ENCODE data around the gene S100PBP.

S100PBP gene

DNA sequence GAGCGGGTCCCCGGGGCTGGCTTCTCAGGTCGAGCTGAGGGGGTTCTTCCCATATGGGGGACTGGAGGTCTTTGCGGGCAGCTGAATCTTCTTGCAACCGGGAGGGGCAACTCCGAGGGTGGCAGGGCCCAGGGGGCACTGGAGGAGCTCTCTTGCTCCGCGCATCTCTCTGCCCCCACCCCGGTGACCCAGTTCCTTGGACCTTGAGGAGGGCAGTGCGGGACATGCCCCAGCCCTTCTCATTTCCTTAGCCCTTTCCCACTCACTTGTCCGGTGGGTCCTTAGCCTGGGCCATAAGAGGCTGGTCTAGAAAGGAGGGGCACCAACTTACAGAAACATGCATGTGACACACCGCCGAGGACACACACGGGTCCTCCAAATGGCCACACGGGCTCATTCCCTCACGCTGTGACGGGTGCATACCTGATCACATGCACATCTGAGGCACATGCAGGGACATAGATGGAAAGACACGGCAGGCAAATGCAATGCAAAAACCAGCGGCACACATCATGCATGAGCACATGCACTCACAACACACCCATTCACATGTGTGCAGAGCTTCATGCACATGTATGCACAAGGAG lies 69.5 kb downstream of the S100PBP start:
- no peak for DNase-seq (ENCODE audit: low read depth in 1 of 2, low spot score in 1 of 2)

DNA sequence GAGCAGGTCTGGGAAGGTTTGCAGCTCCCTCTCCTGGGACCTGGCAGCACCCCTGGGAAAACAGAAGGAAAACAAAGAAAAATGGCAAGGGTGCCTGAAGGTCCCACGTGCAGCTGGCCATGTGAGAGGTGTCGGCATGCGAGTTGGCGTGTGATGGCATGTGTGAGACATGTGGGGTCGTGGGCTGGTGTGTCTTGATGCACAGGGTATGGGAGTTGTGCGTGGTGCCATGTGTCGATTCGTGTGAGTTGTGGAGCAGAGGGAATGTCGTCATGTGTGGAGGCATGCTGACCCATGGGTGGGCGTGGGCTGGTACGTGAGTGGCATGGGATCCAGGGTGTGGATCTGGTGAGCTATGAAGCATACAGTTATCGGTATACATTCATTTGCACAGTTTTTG lies 70.2 kb downstream of the S100PBP start:
- no peak for DNase-seq (ENCODE audit: low read depth in 1 of 2, low spot score in 1 of 2)

DNA sequence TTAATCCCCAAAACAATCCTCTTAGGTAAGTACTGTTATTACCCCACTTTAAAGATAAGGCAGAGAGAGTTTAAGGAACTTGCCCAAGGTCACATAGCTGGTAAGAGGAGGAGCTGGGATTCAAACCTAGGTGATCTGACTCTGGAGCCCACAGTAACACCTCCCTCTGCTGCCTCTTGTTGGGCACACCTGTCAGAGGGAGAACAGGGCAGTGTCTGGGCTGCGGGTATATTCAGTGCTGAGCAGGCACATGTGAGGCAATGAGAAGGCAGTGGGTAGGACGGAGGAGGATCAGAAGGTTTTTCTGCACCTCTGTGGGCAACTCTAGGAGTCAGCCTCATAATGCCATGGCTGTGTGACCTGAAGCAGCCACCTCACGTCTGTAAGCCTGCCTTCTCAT lies 70.7 kb downstream of the S100PBP start:
- no peak for DNase-seq (ENCODE audit: low read depth in 1 of 2, low spot score in 1 of 2)

DNA sequence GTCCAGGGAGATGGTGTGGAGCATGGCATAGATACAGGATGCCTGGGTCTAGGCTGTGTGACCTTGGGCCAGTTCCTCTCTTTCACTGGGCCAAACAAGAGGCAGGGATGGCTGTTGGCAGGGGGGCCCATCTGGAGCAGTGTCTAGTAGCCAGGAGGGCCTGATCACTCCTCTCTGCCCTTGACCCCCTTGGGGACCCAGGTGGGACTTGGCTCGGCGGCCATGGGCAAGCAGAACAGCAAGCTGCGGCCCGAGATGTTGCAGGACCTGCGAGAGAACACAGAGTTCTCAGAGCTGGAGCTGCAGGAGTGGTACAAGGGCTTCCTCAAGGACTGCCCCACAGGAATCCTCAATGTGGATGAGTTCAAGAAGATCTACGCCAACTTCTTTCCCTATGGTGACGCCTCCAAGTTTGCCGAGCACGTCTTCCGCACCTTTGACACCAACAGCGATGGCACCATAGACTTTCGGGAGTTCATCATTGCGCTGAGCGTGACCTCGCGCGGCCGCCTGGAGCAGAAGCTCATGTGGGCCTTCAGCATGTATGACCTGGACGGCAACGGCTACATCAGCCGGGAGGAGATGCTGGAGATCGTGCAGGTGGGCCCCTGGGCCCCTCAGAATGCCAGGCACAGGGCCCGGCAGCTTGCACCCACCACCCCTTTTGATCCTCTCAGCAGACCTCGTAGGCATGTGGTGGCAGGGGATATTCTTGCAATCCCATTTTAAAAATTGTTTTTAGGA lies 71.4 kb downstream of the S100PBP start:
- no peak for DNase-seq (ENCODE audit: low read depth in 1 of 2, low spot score in 1 of 2)

DNA sequence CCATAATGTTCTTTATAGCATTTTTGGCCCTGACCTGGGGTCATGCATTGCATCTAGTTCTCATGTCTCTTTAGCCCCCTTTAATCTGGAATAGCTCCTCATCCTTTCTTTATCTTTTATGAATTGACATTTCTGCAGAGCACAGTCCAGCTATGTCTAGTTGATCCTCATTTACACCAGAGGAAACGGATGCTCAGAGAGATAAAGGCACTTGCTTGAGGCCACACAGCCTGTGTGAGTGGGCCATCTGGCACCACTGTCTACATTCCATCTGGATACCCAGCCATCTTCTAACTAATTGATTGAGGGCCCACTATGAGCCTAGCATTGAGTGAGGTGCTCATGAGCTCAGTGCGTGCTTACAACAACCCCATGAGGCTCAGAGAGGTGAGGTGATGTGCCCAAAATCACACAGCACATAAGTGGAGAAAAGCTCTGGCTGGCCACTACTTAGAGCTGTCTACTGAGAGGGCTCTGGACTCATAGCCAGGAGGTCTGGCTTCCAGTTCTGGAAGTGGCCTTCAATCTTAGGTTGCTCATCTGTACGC lies 72.4 kb downstream of the S100PBP start:
- no peak for DNase-seq (ENCODE audit: low read depth in 1 of 2, low spot score in 1 of 2)

DNA sequence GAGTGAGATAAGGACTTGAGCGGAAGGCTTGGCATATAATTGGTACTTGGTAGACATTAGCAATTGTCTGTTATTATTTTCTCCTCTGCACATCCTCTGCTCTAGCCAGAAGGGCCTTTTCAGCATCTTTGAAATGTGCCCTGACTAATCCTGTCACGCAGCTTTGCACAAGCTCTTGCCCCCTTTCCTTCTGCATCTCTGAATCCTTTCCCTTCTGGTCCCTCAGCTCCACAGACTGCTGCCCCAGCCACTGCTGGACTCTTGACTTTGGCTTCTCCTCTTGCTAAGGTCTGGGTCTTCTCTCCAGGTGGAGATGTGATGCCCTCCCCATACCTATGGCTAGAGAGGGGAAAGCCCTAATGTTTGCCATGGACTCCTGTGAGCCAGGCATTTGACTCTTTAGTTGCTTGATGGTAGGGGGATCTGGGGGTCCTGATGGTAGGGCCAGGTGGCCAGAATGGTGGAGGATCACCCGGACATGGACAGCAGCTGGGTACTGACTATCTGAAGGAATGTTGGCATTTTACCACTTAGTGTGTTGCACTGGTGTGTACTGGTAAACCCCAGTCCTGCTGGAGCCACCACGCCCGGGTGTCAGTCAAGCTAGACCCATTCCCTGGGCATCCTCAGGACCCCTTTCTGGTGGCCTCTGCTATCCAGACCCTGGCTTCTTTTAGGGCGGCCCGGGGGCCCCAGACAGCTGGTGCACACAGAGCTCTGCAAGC lies 73.2 kb downstream of the S100PBP start:
- DNase-seq (ENCODE audit: low read depth in 1 of 2, low spot score in 1 of 2): no peak

DNA sequence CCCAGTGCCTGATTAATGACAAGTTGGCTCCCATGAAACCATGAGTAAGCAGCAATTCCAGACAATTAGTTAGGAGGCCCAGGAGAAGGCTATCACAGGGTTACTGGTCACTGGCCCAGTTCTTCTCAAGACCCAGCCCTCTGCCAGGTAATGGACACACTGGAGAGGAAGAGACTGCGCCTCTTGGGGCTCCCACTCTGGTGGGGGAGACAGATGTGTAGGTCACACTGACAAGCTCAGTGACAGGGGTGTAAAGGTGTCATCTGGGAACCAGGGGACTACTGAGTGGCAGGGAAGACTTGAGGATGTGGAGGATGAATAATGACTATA lies 73.8 kb downstream of the S100PBP start:
- no peak for DNase-seq (ENCODE audit: low read depth in 1 of 2, low spot score in 1 of 2)

DNA sequence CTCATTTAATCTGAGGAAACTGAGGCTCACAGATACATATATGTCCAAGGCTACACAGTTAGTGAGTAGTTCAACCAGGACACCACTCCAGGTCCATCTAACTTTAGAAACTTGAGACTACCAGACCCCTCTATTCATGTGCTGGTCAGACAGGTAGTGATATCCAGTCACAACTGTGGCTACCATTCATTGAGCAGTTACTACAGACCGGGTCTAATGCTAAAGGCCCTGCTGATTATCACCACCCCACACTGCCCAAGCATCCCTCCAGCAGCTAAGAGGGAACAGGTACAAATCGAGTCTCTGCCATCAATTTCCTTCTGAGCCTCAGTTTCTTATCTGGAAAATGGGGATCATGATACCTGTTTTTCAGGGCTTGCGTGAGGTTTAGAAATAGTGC lies 74.2 kb downstream of the S100PBP start:
- DNase-seq (ENCODE audit: low read depth in 1 of 2, low spot score in 1 of 2): no peak

DNA sequence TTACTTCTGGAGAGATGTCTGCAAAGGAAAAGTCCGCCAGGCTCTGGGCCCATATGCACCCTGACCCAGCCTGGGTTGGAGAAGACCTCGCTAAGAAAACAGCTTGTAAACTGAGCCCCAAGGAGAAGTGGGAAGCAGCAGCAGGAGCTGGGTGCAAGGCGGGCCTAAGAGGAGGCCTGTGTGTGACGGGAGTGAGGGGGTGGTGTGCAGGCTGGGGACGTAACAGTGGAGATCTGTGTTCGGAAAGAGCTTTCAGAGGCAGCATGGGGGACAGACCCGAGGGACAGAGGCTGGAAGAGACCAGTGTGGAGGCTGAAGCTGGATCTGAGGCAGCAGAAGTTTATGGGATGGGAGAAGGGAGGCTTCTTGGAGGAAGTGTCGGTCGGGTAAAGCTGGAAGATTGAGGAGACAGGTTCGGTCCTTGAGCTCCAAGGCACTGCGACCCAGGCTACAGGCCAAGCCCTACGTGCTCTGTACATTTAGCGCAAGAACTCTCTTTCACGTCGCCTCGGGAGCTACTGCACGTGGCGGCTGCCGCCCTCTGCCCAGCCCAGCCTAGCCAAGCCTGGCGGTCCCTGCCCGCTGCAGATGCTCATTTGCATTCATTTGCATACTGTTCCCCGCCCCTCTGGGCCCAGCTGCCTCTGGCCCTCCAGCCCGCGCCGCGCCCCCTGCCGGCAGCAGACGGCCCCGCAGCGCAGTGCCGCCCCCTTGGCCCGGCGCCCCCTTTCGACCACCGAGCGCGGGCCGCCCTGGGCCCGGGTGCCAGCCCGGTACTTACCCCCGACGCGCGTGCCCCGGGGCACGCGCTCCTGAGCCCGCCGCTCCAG lies 75.1 kb downstream of the S100PBP start:
- no peak for DNase-seq (ENCODE audit: low read depth in 1 of 2, low spot score in 1 of 2)

DNA sequence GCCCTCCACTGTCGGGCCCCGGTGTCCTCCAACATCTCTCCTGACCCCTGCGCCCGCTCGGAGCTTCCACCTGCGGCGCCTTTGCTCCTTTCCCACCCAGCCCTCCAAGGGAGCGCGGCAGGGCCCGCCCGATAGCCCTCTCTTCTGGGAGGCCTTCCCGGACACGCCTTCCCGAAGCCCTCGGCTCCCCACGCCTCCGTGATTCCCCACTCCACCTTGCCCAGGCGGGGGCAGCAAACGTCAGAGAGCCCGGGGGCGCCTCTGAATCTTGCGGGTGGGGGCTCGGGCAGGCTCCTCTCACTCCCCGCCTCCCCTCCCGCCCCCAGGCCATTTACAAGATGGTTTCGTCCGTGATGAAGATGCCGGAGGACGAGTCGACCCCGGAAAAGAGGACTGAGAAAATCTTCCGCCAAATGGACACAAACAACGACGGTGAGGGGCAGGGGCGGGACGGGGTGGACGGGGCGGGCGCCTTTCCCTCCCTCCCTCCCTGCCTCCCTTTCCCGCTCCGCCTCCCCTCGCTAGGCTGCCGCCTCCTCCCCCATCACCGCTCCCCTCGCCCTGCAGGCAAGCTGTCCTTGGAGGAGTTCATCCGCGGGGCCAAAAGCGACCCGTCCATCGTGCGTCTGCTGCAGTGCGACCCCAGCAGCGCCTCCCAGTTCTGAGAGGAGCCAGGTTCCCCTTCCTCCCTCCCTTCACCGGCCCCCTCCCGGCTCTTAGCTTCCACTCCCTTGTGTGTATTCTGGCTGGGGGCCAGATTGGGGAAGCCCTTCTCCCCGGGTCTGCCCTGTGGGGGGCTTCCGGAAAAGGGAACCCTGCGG lies 76.0 kb downstream of the S100PBP start:
- no peak for DNase-seq (ENCODE audit: low read depth in 1 of 2, low spot score in 1 of 2)

DNA sequence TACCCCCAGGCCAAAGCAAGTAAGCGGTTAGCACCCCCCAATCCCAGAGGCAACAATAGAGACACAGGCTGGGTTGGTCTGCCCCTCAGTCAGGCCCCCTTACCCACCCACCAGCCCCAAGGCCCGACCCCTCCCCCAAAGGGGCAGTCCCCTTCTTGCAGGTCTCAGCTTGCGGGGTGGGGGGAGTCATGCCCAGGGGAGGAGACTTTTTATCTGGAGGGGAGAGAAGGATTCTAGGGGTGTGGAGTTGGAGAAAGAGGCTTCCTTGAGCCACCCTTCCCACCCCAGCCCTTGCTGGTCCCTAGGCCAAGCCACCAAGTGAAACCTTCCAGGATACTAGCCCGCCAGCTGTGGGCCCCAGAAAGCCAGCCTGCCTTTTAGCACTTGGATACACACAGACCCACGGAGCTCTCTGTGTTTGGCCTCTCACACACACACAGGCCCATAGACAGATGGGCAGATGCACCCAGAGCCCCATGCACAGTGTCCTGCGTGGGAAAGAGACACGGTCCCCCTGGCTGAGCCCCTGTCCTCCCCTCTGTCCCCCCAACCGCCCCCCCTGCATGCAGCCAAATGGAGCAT lies 76.7 kb downstream of the S100PBP start:
- DNase-seq (ENCODE audit: low read depth in 1 of 2, low spot score in 1 of 2): no peak

DNA sequence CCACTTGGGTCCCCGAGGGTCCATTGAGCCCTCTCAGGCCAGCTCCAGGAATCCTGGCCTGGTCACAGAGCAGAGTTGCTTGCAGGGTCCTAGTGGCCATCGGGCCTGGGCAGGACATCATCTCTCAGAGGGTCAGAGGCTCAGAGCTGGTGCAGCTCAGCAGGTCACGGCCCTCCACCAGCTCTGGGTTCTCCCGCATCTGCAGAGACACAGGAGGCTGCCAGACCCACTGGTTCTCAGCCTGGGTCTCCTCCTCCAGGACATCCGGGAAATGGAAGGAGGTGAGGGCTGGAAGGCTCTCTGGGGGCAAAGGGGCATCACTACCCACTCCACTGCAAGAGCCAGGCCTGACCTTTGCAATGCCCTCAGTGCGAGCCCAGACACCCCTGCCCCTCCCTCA lies 77.2 kb downstream of the S100PBP start:
- DNase-seq (ENCODE audit: low read depth in 1 of 2, low spot score in 1 of 2): no peak

DNA sequence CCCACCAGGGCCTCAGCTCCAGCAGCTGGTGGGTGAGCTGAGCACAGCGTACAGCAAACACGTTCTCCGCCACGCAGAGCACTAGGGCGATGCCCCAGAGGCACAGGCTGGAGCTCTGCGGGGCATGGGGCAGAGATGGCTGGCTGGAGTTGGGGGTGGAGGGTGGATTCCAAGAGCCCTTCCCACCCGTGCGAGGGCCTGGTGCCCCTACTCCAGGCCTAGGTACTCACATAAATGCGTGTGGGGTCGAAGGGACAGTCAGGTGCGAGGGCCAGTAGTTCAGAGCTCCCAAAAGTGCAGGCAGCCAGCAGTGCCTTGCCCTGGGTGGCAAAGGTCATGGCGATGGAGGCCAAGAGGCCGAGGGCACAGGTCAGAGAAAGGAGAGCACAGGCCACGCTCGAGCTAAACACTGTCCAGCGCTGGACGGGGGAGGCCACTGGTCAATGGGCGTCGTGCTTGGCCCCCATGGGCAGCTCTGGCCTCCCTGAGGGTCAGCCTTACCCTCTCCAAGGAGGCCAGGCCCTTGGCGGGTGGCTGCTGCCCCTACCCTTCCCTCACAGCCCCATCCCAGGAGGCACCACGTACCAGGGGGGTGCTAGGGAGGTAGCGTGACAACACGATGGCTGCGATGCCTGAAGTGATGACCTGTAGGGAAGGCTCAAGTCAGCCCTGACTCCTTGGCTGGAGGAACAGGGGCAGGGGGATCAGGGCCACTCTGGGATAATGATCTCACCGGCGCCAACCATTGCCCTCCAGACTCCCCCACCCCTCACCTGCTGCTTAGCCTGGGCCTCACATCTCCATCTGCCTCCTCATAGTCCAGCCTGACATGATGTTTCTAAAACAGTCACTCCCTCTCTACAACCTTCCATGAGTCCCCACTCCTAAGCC lies 78.1 kb downstream of the S100PBP start:
- no peak for DNase-seq (ENCODE audit: low read depth in 1 of 2, low spot score in 1 of 2)

DNA sequence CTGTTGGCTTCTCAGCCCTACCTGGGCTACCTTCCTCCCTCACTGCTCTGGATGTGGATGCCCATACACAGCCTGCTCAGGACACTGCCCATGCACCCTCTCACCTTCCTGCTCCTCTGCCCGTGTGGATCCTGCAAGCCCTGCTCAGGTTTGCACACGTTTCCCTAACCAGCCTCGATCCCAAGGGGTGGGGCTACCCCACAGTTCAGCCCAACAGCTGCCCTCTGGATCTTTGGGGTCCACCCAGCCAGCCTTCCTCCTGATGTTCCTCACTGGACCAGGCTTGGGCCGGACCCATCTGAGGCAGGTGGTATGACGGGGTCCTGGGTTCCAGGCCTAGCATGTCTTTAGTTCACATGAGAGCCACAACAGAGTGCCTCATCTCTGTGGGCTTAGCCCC lies 79.0 kb downstream of the S100PBP start:
- no peak for DNase-seq (ENCODE audit: low read depth in 1 of 2, low spot score in 1 of 2)

DNA sequence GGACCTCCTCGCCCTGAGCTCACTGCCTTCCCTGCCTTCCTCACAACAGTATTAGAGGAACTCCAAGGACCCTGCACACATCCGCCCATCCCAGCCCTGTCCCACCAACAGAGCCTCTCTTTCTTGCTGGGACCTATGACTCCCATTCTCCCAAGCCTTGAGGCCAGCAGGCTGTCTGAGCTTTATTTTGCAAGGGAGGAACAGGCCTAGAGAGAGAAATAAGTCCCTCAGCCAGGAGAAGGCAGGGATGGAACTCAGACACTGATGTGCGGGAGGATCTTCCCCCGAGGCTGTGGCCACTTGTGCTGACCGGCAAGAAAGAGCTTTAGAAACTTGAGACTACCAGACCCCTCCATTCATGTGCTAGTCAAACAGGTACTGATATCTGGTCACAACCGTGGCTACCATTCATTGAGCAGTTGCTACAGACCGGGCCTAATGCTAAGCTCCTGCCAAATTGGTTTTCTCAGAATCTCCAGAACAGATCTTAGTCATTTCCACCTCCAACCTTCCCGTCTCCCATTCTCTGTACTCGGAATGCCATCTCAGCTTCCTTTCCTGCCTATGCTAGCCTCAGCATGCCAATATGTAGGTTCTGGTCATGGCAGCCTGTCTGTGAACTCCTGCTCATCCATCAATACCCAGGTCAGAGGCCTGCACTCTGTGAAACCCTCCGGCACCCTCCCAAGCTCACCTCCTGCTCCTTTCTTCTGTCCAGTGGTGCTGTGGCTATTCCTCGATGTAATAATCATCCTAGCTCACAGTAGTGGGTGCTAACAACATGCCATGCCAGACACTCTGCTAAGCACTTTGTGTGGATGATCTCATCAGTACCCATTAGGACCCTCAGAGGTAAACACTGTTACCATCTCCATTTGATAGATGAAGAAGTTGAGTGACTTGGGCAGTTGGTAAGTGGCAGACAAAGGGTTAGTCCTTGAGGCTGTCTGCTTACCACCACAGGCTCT lies 79.9 kb downstream of the S100PBP start:
- no peak for DNase-seq (ENCODE audit: low read depth in 1 of 2, low spot score in 1 of 2)

DNA sequence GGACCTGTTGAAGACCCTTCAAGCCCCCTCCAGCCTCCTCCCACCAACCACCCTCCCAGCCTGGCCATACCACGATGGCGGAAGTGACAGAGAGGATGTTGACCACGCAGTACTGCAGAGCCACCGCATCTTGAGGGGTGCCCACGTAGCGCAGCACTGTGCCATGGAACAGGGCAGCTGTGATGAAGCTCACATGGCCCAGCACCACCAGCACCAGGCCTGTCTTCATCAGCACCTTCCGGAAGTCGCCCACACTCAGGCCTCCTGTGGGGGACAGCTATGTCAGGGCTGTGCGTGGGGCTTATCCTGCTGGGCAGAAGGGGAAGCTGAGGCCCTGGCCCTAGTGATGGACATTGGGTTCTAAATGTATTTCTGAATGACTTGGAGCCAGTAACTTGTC lies 80.6 kb downstream of the S100PBP start:
- DNase-seq (ENCODE audit: low read depth in 1 of 2, low spot score in 1 of 2): no peak

DNA sequence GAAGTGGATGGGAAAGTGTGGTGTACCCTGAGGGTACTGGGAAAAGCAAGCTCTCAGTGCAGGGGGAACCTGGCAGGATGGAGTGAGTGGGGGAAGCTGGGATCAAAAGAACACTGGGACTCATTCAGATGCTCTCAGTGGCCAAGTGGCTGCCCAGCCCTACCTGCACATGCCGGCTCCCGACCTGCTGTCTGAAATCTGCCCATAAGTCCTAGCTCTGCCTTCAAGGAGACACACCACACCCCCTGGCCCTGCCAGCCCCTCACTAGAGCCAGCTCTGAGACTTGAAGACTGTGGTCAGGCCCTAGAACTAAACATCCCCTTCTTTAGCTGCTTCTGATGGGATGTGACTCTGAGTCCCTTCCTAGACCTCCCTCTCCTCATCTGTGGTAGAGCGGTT lies 81.5 kb downstream of the S100PBP start:
- DNase-seq (ENCODE audit: low read depth in 1 of 2, low spot score in 1 of 2): no peak
